ENCODE measurements around the gene ENOX1. TPM values are rescaled to one million over a fixed set of nuclear protein-coding genes. Genes with fewer than 3 reads are reported as not detected.

Gene ENOX1
- total and polyA plus RNA-seq, 2 of the 8 experiments (the other 6 are each of a cell fraction or from before 2014, with no cell fraction given): 0.23 to 0.37 TPM

DNA sequence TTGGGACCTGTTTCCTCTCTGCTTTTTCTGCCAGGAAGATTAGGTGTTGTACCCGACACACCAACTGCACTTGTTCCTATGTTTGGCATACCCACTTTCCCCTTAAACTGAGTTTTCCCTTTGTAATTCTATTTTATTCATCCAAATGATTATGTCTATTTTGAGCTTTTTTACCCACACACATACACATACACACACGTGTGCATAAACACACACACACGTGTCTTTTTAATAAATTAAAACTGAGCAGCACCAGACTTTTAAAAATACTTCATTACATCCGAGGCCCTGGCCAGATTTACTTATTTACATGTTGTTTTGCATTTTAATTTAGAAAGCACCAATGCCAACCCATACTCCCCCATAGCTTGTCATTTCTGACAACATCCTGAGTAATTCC is 413.4 kb downstream of the ENOX1 start:
- H3K27me3 ChIP-seq (replicated peaks in 1 of 4; ENCODE audit: control insufficient read depth in 3 of 4, extremely low read depth in 1 of 4, insufficient read depth in 3 of 4, low read length in 3 of 4): no peaks in the 10 kb centered on the region
- ChIA-PET POLR2A (ENCODE audit: partially characterized antibody) (no interaction called here), CTCF (ENCODE audit: partially characterized antibody) (no interaction called here)
- H3K14ac ChIP-seq (ENCODE audit: insufficient read length): no peak overlapping the region
- no peak overlapping the region for H3K27ac ChIP-seq (ENCODE audit: low read depth, low read length)
- H3K23ac ChIP-seq (ENCODE audit: insufficient read length): no peak overlapping the region
- H4K91ac ChIP-seq (replicated peaks; ENCODE audit: insufficient read length, low read length): no peak overlapping the region
- no peak overlapping the region for H2BK120ac ChIP-seq (replicated peaks; ENCODE audit: low read depth, low read length)
- H3K23me2 ChIP-seq (ENCODE audit: low read depth, low read length): no peaks in the 10 kb centered on the region
- no peaks in the 10 kb centered on the region for H3K79me2 ChIP-seq (ENCODE audit: control insufficient read depth in 1 of 2, insufficient read depth in 2 of 2, low read length in 2 of 2)
- H3K9ac ChIP-seq (replicated peaks in 1 of 4; ENCODE audit: extremely low read depth in 1 of 4, low read depth in 3 of 4, low read length in 3 of 4): no peak overlapping the region
- no peak overlapping the region for H2BK5ac ChIP-seq (ENCODE audit: low read depth, low read length)
- H4K5ac ChIP-seq (ENCODE audit: insufficient read length, low read depth, low read length): no peak overlapping the region
- no peak overlapping the region for H3K18ac ChIP-seq (ENCODE audit: extremely low read depth, low read length)
- no peak overlapping the region for H2BK15ac ChIP-seq (ENCODE audit: low read length)
- H2BK12ac ChIP-seq (ENCODE audit: low read depth, low read length): no peak overlapping the region
- no peak overlapping the region for H2BK20ac ChIP-seq (ENCODE audit: low read length)
- no peak overlapping the region for H2AFZ ChIP-seq (ENCODE audit: low read length)
- H3K4me3 ChIP-seq (ENCODE audit: extremely low read depth in 1 of 4, insufficient read depth in 2 of 4, low read depth in 3 of 4, low read length in 4 of 4): no peak overlapping the region
- no peaks in the 10 kb centered on the region; a peak in 1 of 4 replicates for H3K9me3 ChIP-seq (ENCODE audit: insufficient read depth in 2 of 2, low read depth in 1 of 2, low read length in 1 of 2)
- 79% methylated on average over 4 of the region's 4 CpGs; no CpG with 5 or more reads in 1 of the 2 experiments for WGBS, 2 experiments (ENCODE audit: extremely low coverage in 1 of 2, insufficient coverage in 1 of 2, insufficient read length in 1 of 2, insufficient replicate concordance in 2 of 2, low coverage in 1 of 2, low lambda C conversion rate in 2 of 2, missing lambda C conversion rate in 1 of 2)
- H3K4me1 ChIP-seq (replicated peaks in 1 of 4; ENCODE audit: control insufficient read depth in 3 of 4, insufficient read depth in 4 of 4, low read length in 3 of 4): no peaks in the 10 kb centered on the region
- H4K8ac ChIP-seq (ENCODE audit: extremely low read depth, insufficient read depth, low read length): no peak overlapping the region
- H3K4me2 ChIP-seq (ENCODE audit: insufficient read depth in 1 of 2, low read depth in 2 of 2, low read length in 2 of 2): no peak overlapping the region
- H3K56ac ChIP-seq (replicated peaks; ENCODE audit: insufficient read length, low read depth, low read length): no peak overlapping the region
- H3K4ac ChIP-seq (replicated peaks; ENCODE audit: insufficient read length, low read depth, low read length): no peak overlapping the region
- FAIRE-seq: no peak
- H3K79me1 ChIP-seq (ENCODE audit: low read depth, low read length): no peaks in the 10 kb centered on the region
- no peaks in the 10 kb centered on the region for H3K36me3 ChIP-seq (ENCODE audit: control insufficient read depth in 2 of 4, insufficient read depth in 4 of 4, low read length in 3 of 4)
- no peak overlapping the region for H2AK5ac ChIP-seq (ENCODE audit: low read depth, low read length)
- no peak for DNase-seq (ENCODE audit: low read depth in 1 of 2, low spot score in 2 of 2)
- H4K20me1 ChIP-seq (replicated peaks in 1 of 2; ENCODE audit: control insufficient read depth in 1 of 2, insufficient read depth in 2 of 2, low read length in 2 of 2): no peaks in the 10 kb centered on the region
- TF ChIP-seq SRF (IDR thresholded peaks at IDR 0.05; ENCODE audit: low read depth, low read length) (no peak), POLR2AphosphoS5 (IDR thresholded peaks at IDR 0.05; ENCODE audit: low read depth, low read length) (no peak)
- TF ChIP-seq, protein P1, sequence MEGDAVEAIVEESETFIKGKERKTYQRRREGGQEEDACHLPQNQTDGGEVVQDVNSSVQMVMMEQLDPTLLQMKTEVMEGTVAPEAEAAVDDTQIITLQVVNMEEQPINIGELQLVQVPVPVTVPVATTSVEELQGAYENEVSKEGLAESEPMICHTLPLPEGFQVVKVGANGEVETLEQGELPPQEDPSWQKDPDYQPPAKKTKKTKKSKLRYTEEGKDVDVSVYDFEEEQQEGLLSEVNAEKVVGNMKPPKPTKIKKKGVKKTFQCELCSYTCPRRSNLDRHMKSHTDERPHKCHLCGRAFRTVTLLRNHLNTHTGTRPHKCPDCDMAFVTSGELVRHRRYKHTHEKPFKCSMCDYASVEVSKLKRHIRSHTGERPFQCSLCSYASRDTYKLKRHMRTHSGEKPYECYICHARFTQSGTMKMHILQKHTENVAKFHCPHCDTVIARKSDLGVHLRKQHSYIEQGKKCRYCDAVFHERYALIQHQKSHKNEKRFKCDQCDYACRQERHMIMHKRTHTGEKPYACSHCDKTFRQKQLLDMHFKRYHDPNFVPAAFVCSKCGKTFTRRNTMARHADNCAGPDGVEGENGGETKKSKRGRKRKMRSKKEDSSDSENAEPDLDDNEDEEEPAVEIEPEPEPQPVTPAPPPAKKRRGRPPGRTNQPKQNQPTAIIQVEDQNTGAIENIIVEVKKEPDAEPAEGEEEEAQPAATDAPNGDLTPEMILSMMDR (IDR thresholded peaks at IDR 0.05; ENCODE audit: control extremely low read depth in 1 of 3, insufficient read depth in 1 of 3, low read depth in 1 of 3, low read length in 3 of 3): no peak

Data from H1 (cell line).